Osteocyte (in vitro differentiated cells): Measurements from ENCODE around the gene CFAP58. TPM values are rescaled to one million over a fixed set of nuclear protein-coding genes. Genes with fewer than 3 reads are reported as not detected.

Experiments
- DNase-seq: peaks from one replicate; pipeline ENCODE4 v3.0.0; 2021; ENCODE audit warnings: mixed read lengths; ENCODE audit not compliant: unreplicated experiment; ENCODE audit errors: extremely low spot score
- H3K27ac Mint-ChIP-seq: one replicate; pipeline ENCODE4 v1.8.0; 2021; ENCODE audit warnings: mild to moderate bottlenecking, mixed read lengths; ENCODE audit not compliant: unreplicated experiment
- H3K27me3 Mint-ChIP-seq: one replicate; pipeline ENCODE4 v1.8.0; 2021; ENCODE audit warnings: mixed read lengths; ENCODE audit not compliant: unreplicated experiment
- H3K36me3 Mint-ChIP-seq: one replicate; pipeline ENCODE4 v1.8.0; 2021; ENCODE audit warnings: mixed read lengths; ENCODE audit not compliant: unreplicated experiment
- H3K4me1 Mint-ChIP-seq: one replicate; pipeline ENCODE4 v1.8.0; 2021; ENCODE audit warnings: mixed read lengths; ENCODE audit not compliant: unreplicated experiment
- H3K4me3 Mint-ChIP-seq: one replicate; pipeline ENCODE4 v1.8.0; 2021; ENCODE audit warnings: mild to moderate bottlenecking, moderate library complexity, mixed read lengths; ENCODE audit not compliant: unreplicated experiment
- H3K9me3 Mint-ChIP-seq: one replicate; pipeline ENCODE4 v1.8.0; 2021; ENCODE audit warnings: mixed read lengths; ENCODE audit not compliant: unreplicated experiment
- total RNA-seq: library from RNA; stranded (reverse); gene quantifications from 2 replicates; pipeline ENCODE4 v1.2.1, GENCODE V29; 2021
- TF ChIP-seq, protein P1 (sequence below): fragments of 200-600 bp; sonication (generic); IDR thresholded peaks from 2 replicates; pipeline ENCODE4 v1.5.0; 2021; ENCODE audit warnings: antibody characterized with exemption, mild to moderate bottlenecking, moderate library complexity

CFAP58 gene
- total RNA-seq, 1 donor from 2014 or later = 0.16 TPM

DNA sequence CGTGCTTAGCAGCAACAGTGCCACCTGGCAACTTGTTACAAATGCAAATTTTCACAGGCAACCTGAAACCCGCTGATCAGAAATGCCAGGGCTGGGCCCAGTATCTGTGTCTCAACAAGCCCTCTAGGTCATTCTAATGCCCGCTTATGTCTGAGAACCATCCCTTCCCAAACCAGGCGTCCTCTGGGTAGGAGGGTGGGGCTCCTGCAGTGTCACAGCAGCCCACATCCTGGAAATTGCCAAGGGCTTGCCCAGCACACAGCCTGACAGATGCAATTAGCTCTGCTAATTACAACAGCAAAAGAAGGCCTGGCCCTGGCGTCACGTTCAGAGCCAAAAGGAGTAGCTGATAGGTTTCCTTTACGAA is 31.2 kb upstream of the CFAP58 start:
- H3K4me3 Mint-ChIP-seq = no peak overlapping the region

DNA sequence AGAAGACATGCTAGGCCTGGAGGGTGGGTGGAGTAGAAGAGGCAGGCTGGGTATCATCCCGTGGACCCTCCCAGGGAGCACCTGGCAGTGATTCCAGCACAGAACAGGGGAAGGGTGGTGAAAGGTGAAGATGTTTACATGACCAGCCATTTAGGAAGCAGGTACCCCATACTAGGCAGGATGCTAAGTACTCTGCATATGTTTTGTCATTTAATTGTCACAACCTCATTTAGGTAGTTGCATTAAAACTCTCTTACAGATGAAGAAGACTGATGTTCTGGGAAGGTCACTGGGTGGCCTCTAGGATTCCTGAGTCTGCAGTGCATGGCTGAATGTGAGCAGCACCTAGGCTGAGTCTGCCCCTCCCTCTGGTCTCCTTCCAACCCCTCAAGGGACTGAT is 30.5 kb upstream of the CFAP58 start:
- peaks cover 78% of the 10 kb centered on the region for H3K4me1 Mint-ChIP-seq
- H3K36me3 Mint-ChIP-seq = peaks cover 5% of the 10 kb centered on the region
- no peaks in the 10 kb centered on the region for H3K9me3 Mint-ChIP-seq
- no peaks in the 10 kb centered on the region for H3K27me3 Mint-ChIP-seq
- H3K27ac Mint-ChIP-seq = no peak overlapping the region
- H3K4me3 Mint-ChIP-seq = no peak overlapping the region
- TF ChIP-seq, protein P1, sequence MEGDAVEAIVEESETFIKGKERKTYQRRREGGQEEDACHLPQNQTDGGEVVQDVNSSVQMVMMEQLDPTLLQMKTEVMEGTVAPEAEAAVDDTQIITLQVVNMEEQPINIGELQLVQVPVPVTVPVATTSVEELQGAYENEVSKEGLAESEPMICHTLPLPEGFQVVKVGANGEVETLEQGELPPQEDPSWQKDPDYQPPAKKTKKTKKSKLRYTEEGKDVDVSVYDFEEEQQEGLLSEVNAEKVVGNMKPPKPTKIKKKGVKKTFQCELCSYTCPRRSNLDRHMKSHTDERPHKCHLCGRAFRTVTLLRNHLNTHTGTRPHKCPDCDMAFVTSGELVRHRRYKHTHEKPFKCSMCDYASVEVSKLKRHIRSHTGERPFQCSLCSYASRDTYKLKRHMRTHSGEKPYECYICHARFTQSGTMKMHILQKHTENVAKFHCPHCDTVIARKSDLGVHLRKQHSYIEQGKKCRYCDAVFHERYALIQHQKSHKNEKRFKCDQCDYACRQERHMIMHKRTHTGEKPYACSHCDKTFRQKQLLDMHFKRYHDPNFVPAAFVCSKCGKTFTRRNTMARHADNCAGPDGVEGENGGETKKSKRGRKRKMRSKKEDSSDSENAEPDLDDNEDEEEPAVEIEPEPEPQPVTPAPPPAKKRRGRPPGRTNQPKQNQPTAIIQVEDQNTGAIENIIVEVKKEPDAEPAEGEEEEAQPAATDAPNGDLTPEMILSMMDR = no peak
- DNase-seq = no peak

More for the DNA sequence above, 31.2 kb upstream of the CFAP58 start:
- H3K4me1 Mint-ChIP-seq = peaks cover 78% of the 10 kb centered on the region
- H3K9me3 Mint-ChIP-seq = no peaks in the 10 kb centered on the region
- no peak overlapping the region for H3K27ac Mint-ChIP-seq
- no peak for DNase-seq
- H3K27me3 Mint-ChIP-seq = no peaks in the 10 kb centered on the region
- TF ChIP-seq, protein P1 = no peak
- peaks cover 8% of the 10 kb centered on the region for H3K36me3 Mint-ChIP-seq

DNA sequence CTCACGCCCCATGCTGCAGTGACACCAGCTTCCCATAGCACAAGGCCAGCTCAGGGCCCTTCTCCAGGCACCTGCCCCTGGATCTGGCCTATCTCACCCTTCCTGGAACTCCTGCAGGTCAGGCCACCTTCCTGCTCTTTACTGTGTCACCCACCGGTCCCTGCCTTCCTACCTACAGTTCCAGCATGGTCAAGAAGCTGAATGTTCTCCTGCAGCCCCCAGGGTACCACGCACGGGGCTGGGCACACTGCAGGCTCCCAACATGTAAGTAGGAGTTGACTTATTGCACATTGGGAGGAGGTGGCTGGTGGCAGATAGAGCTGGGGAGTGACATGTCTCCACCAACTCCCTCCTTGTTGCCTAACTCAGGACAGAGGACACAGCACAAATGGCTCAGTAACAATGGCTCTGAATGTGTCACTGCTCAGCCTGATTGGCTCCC is 29.9 kb upstream of the CFAP58 start:
- H3K4me1 Mint-ChIP-seq = peaks cover 79% of the 10 kb centered on the region

DNA sequence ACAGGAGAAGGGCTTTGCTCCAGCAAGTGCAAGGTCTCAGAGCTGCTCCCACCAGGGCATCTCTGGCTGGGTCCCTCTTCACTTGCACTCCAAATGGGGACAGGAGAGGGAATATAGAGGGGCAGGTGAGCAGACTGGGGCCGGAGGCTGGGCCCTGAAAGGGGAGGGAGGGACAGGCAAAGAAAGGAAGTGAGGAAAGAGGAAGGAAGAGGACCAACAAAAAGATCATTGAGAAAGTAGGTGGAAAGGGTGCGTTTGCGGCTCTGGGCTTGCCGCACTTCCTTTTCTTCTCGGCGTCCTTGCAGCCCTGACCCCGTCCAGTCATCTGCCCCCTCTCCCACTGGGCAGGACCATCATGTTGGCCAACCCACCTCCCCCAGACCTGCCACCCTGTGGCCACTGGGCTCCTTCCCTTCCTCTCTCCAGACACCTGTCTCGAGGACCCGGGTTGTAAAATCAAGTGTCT is 29.4 kb upstream of the CFAP58 start:
- Mint-ChIP-seq H3K36me3 (peaks cover 5% of the 10 kb centered on the region), H3K4me1 (peaks cover 79% of the 10 kb centered on the region)

More for the DNA sequence above, 29.9 kb upstream of the CFAP58 start:
- peaks cover 5% of the 10 kb centered on the region for H3K36me3 Mint-ChIP-seq
- no peaks in the 10 kb centered on the region for H3K9me3 Mint-ChIP-seq
- TF ChIP-seq, protein P1 = no peak
- no peak for DNase-seq
- no peaks in the 10 kb centered on the region for H3K27me3 Mint-ChIP-seq
- no peak overlapping the region for H3K4me3 Mint-ChIP-seq
- H3K27ac Mint-ChIP-seq = no peak overlapping the region

DNA sequence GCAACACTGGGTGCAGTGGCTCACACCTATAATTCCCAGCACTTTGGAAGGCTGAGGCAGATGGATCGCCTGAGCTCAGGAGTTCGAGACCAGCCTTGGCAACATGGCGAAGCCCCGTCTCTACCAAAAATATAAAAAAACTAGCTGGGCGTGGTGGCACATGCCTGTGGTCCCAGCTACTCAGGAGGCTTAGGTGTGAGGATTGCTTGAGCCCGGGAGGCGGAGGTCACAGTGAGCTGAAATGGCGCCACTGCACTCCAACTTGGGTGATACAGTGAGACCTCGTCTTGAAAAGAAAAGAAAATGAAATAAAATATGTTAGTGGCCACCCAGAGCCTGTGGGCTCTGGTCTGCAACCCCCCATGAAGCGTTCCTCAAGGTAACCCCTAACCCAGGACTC is 28.7 kb upstream of the CFAP58 start:
- peaks cover 5% of the 10 kb centered on the region for H3K36me3 Mint-ChIP-seq
- TF ChIP-seq, protein P1 = no peak
- H3K9me3 Mint-ChIP-seq = no peaks in the 10 kb centered on the region
- H3K4me3 Mint-ChIP-seq = no peak overlapping the region
- DNase-seq = no peak
- no peaks in the 10 kb centered on the region for H3K27me3 Mint-ChIP-seq
- peaks cover 79% of the 10 kb centered on the region for H3K4me1 Mint-ChIP-seq
- H3K27ac Mint-ChIP-seq = no peak overlapping the region

More for the DNA sequence above, 29.4 kb upstream of the CFAP58 start:
- H3K27ac Mint-ChIP-seq = no peak overlapping the region
- TF ChIP-seq, protein P1 = no peak
- no peaks in the 10 kb centered on the region for H3K9me3 Mint-ChIP-seq
- no peak for DNase-seq
- no peak overlapping the region for H3K4me3 Mint-ChIP-seq
- H3K27me3 Mint-ChIP-seq = no peaks in the 10 kb centered on the region
